ENCODE data around the gene TST.

Gene TST

DNA sequence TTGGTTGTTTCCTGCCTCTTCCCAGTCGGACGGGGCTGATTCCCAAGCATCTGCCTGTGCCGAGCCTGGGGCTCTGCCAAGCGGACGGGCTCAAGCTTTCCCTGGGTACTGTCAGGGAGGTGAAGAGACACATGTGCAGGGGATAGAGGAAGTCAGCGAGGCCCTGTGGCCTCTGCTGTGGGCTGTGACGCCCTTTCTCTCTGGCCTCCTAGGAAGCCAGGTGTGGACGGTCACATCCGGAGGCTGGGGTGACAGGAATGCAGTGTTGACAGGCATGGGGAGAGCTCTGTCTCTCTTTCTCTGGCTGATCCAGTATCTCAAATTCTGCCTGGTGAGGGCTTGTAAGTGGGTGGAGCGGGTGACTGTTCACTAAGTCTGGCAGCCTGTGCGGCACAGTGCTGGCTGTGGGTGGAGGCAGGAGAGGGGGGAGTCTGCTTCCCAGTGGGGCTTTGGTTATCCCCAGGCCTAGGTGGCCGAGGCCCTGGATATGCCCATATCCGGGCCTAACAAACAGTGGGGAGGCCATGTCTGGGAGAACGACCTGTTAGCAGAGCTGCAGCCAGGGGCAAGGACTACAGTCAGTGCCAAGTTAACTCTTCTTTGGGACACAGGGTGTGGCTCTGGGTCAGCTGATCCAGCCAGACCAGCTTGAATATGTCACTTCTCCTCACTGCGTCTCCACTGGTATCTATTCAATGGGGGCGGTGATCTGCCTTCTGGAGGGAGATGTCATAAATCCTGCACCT is 34.2 kb upstream of the TST start:
- no peak for DNase-seq

DNA sequence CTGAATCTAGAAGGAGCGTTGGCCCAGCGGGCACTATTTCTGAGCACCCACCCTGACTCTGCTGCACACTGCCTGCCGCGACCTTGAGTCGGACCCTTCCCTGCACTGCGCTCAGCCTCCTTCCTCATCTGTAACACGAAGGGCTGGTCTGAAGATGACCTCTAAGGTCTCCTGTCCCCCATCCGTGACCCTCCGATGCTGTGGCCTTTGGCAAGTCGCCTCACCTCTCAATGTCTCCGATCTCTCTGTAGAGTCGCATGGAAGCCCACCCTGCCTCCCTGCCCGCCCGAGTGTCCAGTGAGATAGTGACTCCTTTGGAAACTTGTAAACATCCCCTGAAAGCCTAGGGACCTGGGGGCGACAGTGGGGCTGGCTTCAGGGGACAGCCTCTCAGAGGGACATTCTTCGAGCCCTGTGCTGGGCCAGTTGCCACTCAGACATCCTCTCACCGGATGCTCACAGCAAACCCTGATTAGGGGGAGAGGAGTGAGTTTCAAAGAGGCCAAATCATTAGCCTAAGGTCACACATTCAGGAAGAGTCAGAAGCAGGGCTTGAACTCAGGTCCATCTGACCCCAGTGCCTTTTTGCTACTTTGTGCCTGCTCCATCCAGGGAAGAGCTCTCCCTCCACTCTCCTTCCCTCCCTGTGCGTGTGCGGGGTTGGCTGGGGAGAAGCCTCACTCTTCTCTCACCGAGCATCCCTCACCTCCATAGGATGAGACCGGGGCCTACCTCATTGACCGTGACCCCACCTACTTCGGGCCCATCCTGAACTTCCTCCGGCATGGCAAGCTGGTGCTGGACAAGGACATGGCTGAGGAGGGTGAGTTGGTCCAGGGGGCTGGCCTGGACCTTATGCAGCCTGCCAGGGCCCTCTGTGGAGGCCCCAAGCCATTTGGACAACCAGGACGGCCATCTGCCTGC is 33.4 kb upstream of the TST start:
- no peak for DNase-seq

GRCh38 chr22:37051391-37052385 is 32.4 kb upstream of the TST start, which contains the start of gene KCTD17:
Gene KCTD17, plus strand, starts transcription at chr22:37051742. Its CDS starts 19 bp downstream, at chr22:37051761.
- peak; percentile 73 to 83 for DNase-seq

DNA sequence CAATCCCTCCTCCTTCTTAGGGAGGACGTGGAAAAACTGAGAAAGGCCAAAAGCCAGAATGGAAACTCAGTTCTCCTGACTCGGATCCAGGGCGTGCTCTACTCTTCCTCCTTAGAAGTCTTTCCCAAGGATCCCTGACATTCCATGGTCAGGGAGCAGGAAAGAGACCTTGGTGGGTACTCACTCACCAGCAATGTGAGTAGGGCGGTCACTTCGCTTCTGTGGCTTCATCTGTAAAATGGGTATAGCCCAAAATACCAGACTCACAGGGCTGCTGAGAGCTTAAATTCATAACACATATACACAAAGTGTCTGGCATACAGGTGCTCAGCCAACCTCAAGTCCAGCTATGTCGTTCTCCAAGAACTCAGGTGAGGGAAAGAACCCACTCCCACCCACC is 31.7 kb upstream of the TST start:
- no peak for DNase-seq

DNA sequence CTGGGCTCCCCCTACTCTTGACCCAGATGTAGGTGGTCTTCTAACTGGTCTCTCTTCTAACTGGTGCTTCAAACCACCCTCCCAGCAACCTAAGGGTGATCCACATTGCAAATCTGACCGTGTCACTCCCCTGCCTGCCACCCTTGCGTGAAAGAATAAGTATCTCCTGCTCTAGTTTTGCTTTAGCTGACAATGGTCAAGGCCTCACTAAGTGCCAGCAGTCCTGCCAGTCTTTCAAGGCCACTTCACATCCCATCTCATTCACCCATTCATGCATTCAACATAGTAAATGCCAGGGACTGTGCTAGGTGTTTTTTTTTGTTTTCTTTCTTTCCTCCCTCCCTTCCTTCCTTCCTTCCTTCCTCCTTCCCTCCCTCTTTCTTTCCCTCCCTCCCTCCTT is 30.0 kb upstream of the TST start:
- no peak for DNase-seq

GRCh38 chr22:37048133-37048532 is 28.9 kb upstream of the TST start:
- no peak for DNase-seq

DNA sequence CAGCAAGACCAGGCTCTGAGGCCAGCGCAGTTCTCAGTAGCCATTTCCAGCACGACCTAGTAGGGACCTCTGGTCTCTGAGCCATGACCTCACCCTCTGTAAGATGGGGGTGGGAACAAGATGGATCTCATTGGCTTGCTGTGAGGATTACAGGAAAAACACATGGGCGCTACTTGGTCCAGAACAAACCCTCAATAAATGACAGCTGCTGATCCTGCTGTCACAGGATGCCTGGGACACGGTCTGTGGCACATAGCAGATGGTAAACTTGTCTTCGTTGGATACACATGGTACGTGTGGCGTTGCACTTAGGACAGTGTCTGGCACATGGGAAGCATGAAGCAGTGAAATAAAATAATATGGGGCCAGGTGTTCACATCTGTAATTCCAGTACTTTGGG is 27.8 kb upstream of the TST start:
- no peak for DNase-seq

DNA sequence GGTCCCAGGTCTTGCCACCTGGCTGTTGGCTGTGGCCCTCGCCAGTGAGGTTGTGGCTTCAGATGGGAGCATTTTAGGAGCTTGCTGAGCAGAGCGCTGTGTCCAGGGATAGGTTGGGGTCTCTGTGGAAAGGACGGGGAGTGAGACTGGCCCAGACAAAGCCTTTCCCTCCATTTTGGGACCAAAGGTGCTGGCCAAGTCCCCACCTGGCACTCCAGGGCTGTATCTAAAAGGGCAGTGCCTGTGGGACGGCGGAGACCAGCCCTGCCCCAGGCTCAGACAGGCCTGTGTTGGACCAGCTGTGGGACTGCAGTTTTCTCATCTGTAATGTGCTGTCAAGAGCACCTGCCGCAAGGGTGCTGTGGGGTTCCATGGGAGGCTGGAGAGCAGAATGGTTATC is 27.3 kb upstream of the TST start:
- no peak for DNase-seq

GRCh38 chr22:37045958-37046357 is 26.7 kb upstream of the TST start:
- DNase-seq: peak in 1 of 2 donors; percentile 11

- DNase-seq: no peak
Measured at GRCh38 chr22:37044634-37045625, 25.7 kb upstream of the TST start.

DNA sequence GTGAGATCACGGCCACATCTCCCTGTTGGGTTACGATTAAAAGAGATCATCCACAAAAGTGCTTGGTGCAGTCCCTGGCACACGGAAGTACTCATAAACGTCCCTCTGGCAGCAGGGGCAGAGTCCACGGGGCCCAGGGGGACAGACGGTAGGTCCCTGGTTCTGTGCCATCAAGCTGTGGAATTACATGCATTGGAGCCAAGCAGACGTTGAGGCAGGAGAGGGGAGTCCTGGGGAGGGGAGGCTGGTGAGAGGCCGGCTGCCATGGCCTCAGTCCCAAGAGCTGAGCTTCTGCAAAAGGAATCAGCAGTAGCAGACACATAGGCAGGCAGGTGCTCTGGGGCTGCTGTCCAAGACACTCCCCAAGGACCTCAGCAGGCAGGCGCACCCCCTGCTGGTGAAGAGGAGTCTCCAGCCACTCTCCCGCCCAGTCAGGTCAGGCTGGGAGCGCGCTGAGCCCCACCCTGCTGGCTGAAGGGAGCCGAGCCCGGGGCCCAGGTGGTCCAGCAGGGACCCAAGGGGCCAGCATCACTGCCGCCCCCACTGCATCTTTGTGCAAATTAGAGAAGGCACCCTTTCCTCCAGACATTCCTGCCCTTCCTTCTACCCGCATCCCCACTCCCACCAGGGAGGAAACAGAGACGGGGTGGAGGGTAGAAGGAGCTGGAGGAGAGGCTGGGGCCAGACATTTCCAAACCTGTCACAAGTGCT is 24.7 kb upstream of the TST start:
- peak; percentile 45 to 51 for DNase-seq

- no peak for DNase-seq
Measured at GRCh38 chr22:37043209-37043827, 24.1 kb upstream of the TST start.

DNA sequence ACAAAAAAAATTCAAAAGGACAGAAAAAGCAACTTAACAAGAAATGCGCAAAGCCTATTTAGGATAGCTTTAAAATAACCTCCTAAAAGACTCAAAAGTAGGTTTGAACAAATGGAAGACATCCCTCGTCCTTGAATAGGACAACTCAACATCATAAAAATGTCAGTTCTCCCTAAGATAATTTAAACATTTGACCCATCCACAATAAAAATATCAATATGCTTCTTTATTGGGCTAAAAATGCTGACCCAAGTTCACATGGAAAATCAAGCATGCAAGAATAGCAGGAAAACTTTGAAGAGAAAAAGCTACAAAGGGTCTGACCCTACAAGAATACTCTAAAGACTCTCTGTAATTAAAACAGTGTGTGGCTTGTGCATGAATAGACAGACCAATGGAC is 20.2 kb upstream of the TST start:
- no peak for DNase-seq

GRCh38 chr22:37037669-37038068 is 18.4 kb upstream of the TST start:
- no peak for DNase-seq

- no peak for DNase-seq
Measured at GRCh38 chr22:37036655-37037377, 17.6 kb upstream of the TST start.

- DNase-seq: no peak
Measured at GRCh38 chr22:37033605-37034430, 14.6 kb upstream of the TST start.

DNA sequence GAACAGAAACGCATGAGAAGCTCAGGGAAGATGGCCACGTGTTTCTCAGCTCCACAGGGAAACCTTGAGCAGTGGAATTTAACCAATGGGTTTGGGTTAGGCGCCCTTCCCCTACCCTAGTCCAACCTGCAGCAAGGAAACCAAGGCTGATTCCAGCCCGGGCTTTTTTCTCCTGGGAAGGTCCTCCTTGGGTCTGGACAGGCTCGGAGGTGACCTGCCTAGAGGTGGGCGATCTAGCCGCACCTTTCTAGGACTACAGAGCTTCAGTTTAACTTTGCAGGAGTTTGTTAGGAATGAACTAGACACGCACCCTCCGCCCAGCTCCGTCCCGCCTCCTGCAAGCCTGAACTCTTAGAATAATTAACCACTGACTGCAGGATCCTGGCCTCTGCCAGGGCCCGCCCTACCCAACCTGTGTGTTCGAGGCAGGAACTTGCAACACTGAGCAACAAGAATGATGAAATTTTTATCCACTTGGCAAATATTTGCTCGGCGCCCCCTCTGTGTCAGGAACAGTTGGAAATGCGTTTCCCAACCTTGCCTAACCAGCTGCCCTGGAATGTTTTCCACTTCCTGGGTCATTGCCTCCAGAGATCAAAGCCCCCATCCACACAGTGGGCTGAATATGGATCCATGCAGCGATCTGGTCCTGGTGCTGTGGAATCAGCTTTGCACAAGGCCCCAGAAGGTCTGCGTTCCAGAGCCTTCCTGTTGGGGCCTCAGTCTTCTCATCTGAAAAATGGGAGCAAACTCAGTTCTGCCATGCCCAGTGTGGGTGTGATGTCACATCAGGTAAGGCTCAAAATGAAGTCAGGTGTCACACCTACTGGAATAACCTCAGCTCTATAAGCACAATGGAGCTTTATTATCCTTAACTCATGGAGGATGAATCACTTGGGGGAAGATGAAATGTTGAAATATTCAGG is 13.6 kb upstream of the TST start:
- DNase-seq: no peak

DNA sequence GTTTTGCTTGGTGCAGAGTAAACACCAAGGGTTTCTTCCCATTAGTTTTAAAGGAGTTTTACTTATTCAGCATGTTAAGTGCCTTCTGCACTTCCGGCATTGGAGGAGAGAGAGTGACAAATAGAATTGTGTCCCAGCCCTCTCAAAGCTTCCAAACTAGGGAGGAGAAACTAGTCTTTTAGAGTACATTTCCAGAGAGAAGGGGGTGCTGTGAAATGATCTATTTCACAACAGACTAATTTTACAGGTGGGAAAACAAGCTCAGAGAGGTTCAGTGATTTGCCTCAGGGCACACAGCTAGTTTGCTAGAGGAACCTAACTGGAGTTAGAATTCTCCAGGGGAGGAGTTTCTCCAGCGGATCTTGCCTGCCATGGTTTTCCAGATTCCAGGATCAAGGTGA is 12.9 kb upstream of the TST start:
- DNase-seq: no peak
